ENCODE data around the gene NPAS4. TPM values are rescaled to one million over a fixed set of nuclear protein-coding genes. Genes with fewer than 3 reads are reported as not detected.

NPAS4 gene
- total RNA-seq, 1 donor from 2014 or later, result not detected

DNA sequence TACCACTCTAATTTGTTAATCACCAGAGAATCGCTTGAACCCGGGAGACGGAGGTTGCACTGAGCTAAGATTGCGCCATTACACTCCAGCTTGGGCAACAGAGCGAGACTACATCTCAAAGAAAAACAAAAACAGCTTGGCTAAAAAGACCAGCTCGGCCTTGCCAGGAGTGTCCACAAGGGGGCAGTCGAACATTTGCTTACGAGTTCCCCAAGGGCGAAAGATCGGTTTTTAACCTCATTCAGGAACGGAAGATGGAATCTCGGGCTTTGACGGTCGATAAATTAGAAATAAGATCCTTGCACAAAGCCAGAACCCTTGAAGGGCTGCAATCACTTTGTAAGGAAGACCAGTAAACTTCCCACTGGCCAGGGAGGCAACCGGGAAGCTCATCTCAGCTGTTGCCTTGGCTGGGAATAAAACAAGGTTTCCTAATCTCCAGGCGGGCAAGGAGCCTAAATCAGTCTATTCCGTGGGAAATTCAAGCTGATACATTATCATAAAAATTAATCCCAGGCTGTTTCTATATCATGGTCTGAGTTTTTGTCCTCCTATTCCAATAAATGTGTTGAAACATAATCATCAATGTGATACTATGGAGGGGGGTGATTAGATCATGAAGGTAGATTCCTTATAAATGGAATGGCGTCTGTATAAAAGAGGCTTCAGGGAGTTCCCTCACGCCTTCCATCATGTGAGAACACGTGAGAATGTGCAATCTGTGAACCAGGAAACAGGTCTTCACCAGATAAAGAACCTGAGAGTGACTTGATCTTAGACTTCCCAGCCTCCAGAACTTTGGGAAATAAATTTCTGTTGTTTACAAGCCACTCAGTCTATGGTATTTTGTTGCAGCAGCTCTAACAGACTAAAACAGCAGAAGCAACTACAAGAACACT lies 34.4 kb upstream of the NPAS4 start:
- peak; percentile 92 for ATAC-seq
- peaks cover 5% of the 10 kb centered on the region for H3K27me3 ChIP-seq
- H3K4me1 ChIP-seq, result peaks cover 6% of the 10 kb centered on the region
- H3K36me3 ChIP-seq, result no peaks in the 10 kb centered on the region
- intact Hi-C loops (cut with DNase I), result loop anchor here (10.0 kb wide), 1 partner anchor 72 kb away; the partner anchor contains the start of gene CD248
- no peak overlapping the region for H3K27ac ChIP-seq
- TF ChIP-seq CTCF (IDR thresholded peaks at IDR 0.05), result peak; percentile 96
- peak overlapping the region; percentile 33 for H3K4me3 ChIP-seq
- H3K9me3 ChIP-seq, result no peaks in the 10 kb centered on the region
- peak; percentile 90 for DNase-seq

GRCh38 chr11:66388780-66389386 lies 32.0 kb upstream of the NPAS4 start:
- Histone ChIP-seq H3K9me3 (no peaks in the 10 kb centered on the region), H3K27me3 (peaks cover 9% of the 10 kb centered on the region), H3K27ac (no peak overlapping the region), H3K4me1 (peaks cover 6% of the 10 kb centered on the region), H3K4me3 (no peak overlapping the region), H3K36me3 (no peaks in the 10 kb centered on the region)
- intact Hi-C loops (cut with DNase I), result loop anchor here (10.0 kb wide), 1 partner anchor 74 kb away; the partner anchor contains the start of gene CD248
- peak; percentile 90 for ATAC-seq
- DNase-seq, result peak; percentile 78
- TF ChIP-seq CTCF (IDR thresholded peaks at IDR 0.05), result peak; percentile 78

GRCh38 chr11:66391322-66391721 lies 29.5 kb upstream of the NPAS4 start:
- ATAC-seq, result no peak

GRCh38 chr11:66393954-66394353 lies 26.9 kb upstream of the NPAS4 start:
- H3K36me3 ChIP-seq, result no peaks in the 10 kb centered on the region
- DNase-seq, result no peak
- H3K4me3 ChIP-seq, result no peak overlapping the region
- ATAC-seq, result no peak
- intact Hi-C loops (cut with DNase I), result no loop called here
- H3K27ac ChIP-seq, result no peak overlapping the region
- no peak for TF ChIP-seq CTCF (IDR thresholded peaks at IDR 0.05)
- no peaks in the 10 kb centered on the region for H3K9me3 ChIP-seq
- peaks cover 12% of the 10 kb centered on the region for H3K27me3 ChIP-seq
- H3K4me1 ChIP-seq, result no peaks in the 10 kb centered on the region

More at GRCh38 chr11:66391322-66391721, 29.5 kb upstream of the NPAS4 start:
- Histone ChIP-seq H3K4me1 (peaks cover 2% of the 10 kb centered on the region), H3K9me3 (no peaks in the 10 kb centered on the region), H3K36me3 (no peaks in the 10 kb centered on the region), H3K27ac (no peak overlapping the region), H3K27me3 (peaks cover 12% of the 10 kb centered on the region), H3K4me3 (no peak overlapping the region)
- intact Hi-C loops (cut with DNase I), result no loop called here
- no peak for TF ChIP-seq CTCF (IDR thresholded peaks at IDR 0.05)
- no peak for DNase-seq

GRCh38 chr11:66407651-66408050 lies 13.2 kb upstream of the NPAS4 start:
- Histone ChIP-seq H3K27me3 (peaks cover 30% of the 10 kb centered on the region), H3K4me1 (peaks cover 5% of the 10 kb centered on the region), H3K9me3 (no peaks in the 10 kb centered on the region), H3K27ac (no peak overlapping the region), H3K4me3 (no peak overlapping the region), H3K36me3 (no peaks in the 10 kb centered on the region)
- DNase-seq, result no peak
- ATAC-seq, result no peak
- intact Hi-C loops (cut with DNase I), result no loop called here
- no peak for TF ChIP-seq CTCF (IDR thresholded peaks at IDR 0.05)
